T-helper 22 cell (primary cell): ENCODE data around the gene JAM3.
"Not testable (repeated sequence)": the region's sequence is repeated elsewhere in the genome, so short reads cannot be mapped to it uniquely, and the experiment has no call there.

ENCODE experiments used
- DNase-seq: peaks from one replicate; pipeline ENCODE4 v3.0.0-alpha.2; 2020; ENCODE audit warnings: low read depth

JAM3 gene

GRCh38 chr11:134062265-134063123, 6.4 kb upstream of the JAM3 start:
- DNase-seq = no peak

- no peak for DNase-seq
These were observed 5.8 kb upstream of the JAM3 start for GRCh38 chr11:134063124-134063495.

GRCh38 chr11:134063991-134064747, 4.7 kb upstream of the JAM3 start:
- no peak for DNase-seq

- DNase-seq = no peak
These were observed 3.5 kb upstream of the JAM3 start for GRCh38 chr11:134065381-134065780.

GRCh38 chr11:134066943-134067885, 1.7 kb upstream of the JAM3 start:
- no peak for DNase-seq

GRCh38 chr11:134069426-134070341, 812 bp downstream of the JAM3 start:
- DNase-seq = no peak

GRCh38 chr11:134070342-134070845, 1.5 kb downstream of the JAM3 start:
- DNase-seq = no peak

- no peak for DNase-seq
These were observed 2.4 kb downstream of the JAM3 start for GRCh38 chr11:134071306-134071705.

GRCh38 chr11:134071766-134072402, 3.0 kb downstream of the JAM3 start:
- no peak for DNase-seq

GRCh38 chr11:134072844-134073243, 4.0 kb downstream of the JAM3 start:
- DNase-seq = no peak

- no peak for DNase-seq
These were observed 5.5 kb downstream of the JAM3 start for GRCh38 chr11:134074346-134074745.

GRCh38 chr11:134074766-134075165, 5.9 kb downstream of the JAM3 start:
- DNase-seq = no peak

- DNase-seq = no peak
These were observed 10.4 kb downstream of the JAM3 start for GRCh38 chr11:134079317-134079716.

- DNase-seq = not testable (repeated sequence)
These were observed 12.4 kb downstream of the JAM3 start for GRCh38 chr11:134081258-134081657.

- DNase-seq = no peak
These were observed 14.1 kb downstream of the JAM3 start for GRCh38 chr11:134082990-134083389.

- DNase-seq = no peak
These were observed 17.5 kb downstream of the JAM3 start for GRCh38 chr11:134086376-134086775.

GRCh38 chr11:134092006-134092405, 23.1 kb downstream of the JAM3 start:
- not testable (repeated sequence) for DNase-seq

GRCh38 chr11:134097166-134097565, 28.3 kb downstream of the JAM3 start:
- no peak for DNase-seq

GRCh38 chr11:134098566-134099184, 29.8 kb downstream of the JAM3 start:
- no peak for DNase-seq

- no peak for DNase-seq
These were observed 31.3 kb downstream of the JAM3 start for GRCh38 chr11:134100171-134100570.
